Activated CD4-positive, CD25-positive, alpha-beta regulatory T cell treated with anti-CD3 and anti-CD28 coated beads, Interleukin-2, amount 50 U/mL, for 24 hours (primary cell): ENCODE data around the gene CLIC5.

Experiments used
- ATAC-seq, 2 donors: fragments of 150-1000 bp; cut with Tn5 transposase; one replicate each; pipeline ENCODE4 v1.10.0; 2021; ENCODE audit warnings: mild to moderate bottlenecking in 1 of 2, moderate library complexity in 1 of 2

The CLIC5 gene

GRCh38 chr6:45882671-45883070 lies 133.0 kb downstream of the CLIC5 start:
- ATAC-seq, result no peak

DNA sequence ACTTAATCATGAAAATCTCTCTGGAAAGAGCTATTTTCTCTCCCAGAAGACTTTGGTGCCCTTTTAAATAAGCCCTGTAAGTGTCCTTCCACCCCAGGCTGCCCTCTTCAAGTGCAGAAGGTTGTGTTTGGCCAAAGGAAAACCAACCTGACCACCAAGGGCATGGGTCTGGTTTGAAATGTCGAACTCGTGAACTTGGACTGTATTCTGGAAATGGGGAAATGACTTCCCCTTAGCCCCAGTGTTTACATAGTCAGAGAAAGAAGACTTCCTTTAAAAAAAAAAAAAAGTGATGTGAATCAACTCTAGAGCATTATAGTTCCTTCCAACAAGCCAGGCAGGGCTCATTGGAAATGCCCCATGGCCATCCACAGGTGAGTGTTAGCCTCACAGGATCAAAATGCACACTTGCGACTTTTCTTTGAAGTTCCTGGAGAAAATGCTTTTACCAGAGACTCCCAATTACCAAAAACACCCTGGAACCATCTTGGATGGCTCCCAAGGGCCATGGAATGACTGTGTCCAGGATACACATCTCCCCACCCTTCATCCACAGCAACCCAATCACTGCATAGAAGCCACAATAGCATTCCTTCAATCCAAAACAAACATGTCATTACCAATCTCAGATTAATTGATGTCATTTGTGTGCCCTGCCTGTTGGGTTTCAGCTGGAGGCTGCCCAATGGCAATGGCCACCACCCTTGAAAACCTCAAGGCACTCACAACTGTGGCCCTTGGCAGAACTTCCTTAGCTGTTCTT lies 133.8 kb downstream of the CLIC5 start:
- ATAC-seq, result no peak

GRCh38 chr6:45880676-45881075 lies 135.0 kb downstream of the CLIC5 start:
- no peak for ATAC-seq

DNA sequence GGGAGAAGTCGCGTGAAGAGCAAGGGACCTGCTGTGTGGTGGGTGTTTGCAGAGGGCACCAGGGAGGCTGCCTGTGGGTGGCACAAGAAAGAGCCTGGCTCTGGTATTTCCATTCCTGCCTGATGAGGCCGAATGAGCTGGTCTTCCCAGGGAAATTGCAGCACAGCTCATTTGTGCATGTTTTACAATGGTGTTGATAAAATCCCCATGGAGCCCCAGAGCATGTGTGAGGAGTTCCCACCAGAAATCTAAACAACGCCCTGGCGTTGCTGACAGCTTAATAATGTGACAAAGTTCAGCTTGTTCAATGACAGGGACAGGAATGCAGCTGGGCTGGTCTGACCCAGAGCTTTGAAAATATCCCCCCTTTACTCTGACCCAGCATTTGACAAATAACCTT lies 135.5 kb downstream of the CLIC5 start:
- ATAC-seq, result no peak

DNA sequence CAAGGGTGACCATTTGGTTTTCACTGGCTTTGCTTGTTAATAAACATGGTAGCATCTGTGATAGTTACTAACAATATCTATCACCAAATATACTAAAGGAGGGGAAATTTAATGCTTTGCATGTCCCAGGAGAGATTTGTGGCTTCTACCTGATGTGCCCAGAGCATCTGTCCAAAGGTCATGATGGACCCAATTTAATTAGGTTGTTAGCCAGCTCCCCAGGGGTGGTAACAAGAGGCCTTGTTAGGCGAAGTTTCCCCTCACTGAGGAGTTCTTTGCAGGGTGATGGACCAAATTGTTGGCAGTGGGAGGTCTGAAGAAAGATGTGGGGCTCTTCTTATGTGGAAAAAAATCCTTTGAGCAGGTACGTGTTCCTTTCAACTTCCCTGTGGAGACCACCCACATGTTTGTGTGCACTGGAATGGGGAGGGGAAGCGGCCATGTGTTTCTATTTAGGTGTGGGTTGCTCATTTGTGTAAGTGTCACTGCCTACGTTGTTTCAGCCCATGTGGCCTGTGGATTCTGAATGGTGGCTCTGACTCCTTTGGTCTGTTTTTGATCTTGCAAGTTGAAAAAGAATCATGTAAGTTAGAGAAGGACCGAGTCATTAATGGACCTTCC lies 137.6 kb downstream of the CLIC5 start:
- ATAC-seq, result no peak

DNA sequence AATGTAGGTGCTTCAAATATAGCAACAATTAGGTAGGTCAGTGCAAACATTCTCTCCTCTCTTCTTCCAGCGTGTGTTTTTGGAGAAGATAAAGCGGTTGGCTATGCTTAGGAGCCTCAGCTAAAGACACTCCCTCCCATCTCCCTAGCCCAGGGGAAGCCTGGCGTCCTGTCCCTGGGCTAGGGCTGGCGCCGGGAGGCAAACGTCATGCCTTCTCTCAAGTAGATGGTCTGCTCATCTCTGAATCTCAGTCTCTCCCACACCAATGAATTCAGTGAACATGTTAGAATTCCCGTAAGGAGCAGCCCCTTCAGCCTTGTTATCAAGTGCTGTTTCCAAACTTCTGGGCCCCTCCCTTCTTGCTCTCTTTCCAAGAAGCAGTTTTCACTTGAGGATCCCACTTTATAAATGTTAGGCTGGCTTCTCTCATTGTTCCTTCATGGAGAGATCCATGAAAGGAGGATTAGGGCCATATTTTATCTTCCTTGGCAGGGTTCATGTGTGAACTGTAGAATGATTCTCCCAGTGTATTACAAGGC lies 142.8 kb downstream of the CLIC5 start:
- no peak for ATAC-seq

GRCh38 chr6:45870531-45870930 lies 145.1 kb downstream of the CLIC5 start:
- ATAC-seq, result no peak

- ATAC-seq, result no peak
Measured at GRCh38 chr6:45864651-45865050, 151.0 kb downstream of the CLIC5 start.

- ATAC-seq, result no peak
Measured at GRCh38 chr6:45858691-45859090, 157.0 kb downstream of the CLIC5 start.

DNA sequence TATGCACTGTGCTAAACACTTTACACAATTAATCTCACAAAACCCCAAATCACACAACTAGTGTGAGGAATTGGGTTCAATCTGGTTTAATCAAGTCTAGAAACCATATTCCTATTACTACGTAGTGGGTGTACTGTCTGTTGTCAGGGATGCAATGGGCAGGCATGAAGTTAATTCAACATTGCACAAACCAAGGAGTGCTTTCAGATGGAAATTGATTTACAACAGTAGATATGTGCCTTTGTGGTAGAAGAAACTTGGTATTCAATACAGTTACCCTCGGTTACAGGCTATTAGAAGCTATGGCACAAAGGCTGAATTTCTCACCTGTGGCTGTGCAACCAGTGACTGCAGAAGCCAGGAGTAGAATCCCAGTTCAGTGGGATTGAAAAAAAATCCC lies 157.8 kb downstream of the CLIC5 start:
- no peak for ATAC-seq

- ATAC-seq, result no peak
Measured at GRCh38 chr6:45855642-45856394, 159.8 kb downstream of the CLIC5 start.

DNA sequence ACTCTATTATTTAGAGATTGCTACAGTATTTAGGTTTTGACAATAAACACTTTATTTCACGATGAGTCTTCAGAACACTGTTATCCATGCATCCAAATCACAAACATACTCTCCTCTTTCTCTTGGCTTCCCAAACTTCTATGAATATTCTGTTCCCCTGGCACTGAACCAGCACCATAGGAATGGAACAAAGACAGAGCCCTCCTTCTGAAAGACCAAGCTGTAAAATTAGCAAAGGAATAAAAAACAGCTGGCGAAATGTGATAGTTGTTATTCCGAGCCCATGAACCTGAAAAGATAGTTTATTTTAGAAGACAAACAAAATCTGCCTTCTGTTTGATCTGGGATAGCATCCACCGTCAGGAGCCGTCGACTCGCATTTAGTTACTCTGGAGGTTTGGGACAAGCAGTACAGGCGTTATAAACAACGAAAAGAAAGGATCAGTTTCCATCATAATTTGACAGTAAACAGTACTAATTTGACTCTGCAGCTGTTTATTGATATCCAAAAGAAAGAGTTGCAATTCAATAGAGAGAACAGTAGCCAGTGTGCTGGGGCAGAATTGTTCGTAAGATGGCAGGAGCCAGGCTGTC lies 161.4 kb downstream of the CLIC5 start:
- ATAC-seq, result no peak

DNA sequence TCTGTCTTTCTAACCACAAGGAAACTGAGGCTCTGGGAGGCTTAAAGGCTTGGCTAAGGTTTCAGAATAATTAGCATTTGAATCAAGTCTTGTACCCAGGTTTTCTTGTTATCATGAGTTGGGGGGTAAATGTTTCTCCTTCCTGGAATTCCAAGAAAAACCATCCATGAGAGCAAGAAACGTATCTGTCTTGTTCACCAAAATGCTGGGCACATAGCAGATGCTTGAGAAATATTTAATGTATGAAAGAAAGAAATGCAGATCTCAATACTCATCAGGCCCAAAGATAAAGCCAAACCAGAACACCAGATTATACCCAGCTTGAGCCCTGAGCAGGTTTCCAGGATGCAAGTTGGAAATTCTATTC lies 164.6 kb downstream of the CLIC5 start:
- no peak for ATAC-seq

- no peak for ATAC-seq
Measured at GRCh38 chr6:45850378-45851033, 165.2 kb downstream of the CLIC5 start.

- no peak for ATAC-seq
Measured at GRCh38 chr6:45845567-45845966, 170.1 kb downstream of the CLIC5 start.

GRCh38 chr6:45844986-45845385 lies 170.7 kb downstream of the CLIC5 start:
- no peak for ATAC-seq

DNA sequence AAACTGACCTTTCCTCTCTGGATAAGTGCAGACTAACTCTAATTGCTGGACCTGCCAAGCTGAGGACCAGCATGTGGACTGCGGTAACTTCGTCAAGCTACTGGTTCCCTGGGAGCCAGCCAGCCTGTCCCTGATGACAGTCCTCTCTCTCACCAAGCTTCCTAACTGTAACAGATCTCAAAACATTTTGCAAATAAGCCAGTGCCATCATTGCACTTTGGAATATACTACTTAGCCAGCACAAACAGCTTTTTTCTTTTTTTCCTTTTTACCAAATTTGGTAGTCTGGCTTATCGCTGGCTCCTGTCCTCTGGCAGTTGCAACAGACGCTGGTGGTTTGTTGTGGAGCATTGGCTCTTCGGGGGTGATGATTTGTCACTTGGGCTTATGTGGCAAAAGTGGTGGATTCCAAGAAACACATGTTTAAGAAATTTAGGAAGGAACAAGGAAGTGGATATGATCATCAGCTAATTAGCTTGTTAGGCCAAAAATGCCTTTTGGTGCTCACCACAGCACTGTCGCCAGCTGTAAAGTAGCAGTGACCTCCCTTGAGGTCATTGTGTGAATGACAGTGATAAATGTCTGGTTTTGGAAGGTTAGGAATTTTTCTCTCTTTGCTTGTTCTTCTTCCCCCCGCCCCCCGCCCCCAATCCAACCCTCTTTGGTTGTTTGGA lies 171.7 kb downstream of the CLIC5 start:
- ATAC-seq, result no peak

DNA sequence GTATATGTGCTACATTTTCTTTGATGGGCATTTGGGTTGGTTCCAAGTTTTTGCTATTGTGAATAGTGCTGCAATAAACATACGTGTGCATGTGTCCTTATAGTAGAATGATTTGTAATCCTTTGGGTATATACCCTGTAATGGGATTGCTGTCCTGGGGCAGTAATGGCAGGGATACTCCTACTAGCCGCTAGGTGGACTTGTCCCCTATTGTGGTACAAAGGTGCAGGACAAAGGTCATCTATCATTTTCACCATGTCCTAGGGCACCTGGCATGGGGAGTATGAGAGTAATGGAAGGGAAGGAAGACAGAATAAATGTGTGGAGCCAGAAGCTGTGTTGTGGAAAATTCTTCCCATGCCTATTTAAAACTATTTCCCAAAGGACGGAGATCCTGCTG lies 174.6 kb downstream of the CLIC5 start:
- ATAC-seq, result no peak

- no peak for ATAC-seq
Measured at GRCh38 chr6:45838996-45839395, 176.7 kb downstream of the CLIC5 start.

GRCh38 chr6:45838451-45838850 lies 177.2 kb downstream of the CLIC5 start:
- ATAC-seq, result no peak

GRCh38 chr6:45837541-45838200 lies 178.0 kb downstream of the CLIC5 start:
- ATAC-seq, result no peak

DNA sequence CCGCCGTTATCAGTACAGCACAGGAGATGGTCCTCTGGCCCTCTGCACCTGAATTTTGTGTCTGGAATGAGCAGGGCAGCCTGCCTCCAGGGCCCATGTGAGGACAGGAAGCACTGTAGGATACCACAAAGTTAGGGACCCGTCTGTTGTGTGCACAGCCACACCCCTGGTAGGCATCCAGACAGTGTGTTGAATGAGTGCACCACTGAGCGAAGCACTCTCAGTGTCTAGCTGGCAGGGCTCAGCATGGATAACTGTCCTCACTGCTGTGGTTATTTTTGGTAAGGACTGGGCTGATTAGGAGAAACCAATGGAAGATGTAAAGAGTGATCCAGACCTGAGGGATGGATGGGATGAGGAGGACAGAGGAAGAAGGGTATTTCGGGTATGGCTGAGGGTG lies 178.7 kb downstream of the CLIC5 start:
- no peak for ATAC-seq
